Measurements from ENCODE around the gene B4GALT5.

Gene B4GALT5

GRCh38 chr20:49682278-49682677 is 31.4 kb downstream of the B4GALT5 start:
- no peak for DNase-seq (ENCODE audit: extremely low read depth, low read depth)
- TF ChIP-seq CTCF (IDR thresholded peaks at IDR 0.05; ENCODE audit: low read depth, low read length): no peak

GRCh38 chr20:49681850-49682216 is 31.8 kb downstream of the B4GALT5 start:
- no peak for DNase-seq (ENCODE audit: extremely low read depth, low read depth)
- TF ChIP-seq CTCF (IDR thresholded peaks at IDR 0.05; ENCODE audit: low read depth, low read length): no peak

GRCh38 chr20:49680484-49680883 is 33.2 kb downstream of the B4GALT5 start:
- DNase-seq (ENCODE audit: extremely low read depth, low read depth): no peak

GRCh38 chr20:49679634-49680033 is 34.0 kb downstream of the B4GALT5 start:
- TF ChIP-seq CTCF (IDR thresholded peaks at IDR 0.05; ENCODE audit: low read depth, low read length): no peak

More at GRCh38 chr20:49680484-49680883, 33.2 kb downstream of the B4GALT5 start:
- TF ChIP-seq CTCF (IDR thresholded peaks at IDR 0.05; ENCODE audit: low read depth, low read length): no peak

GRCh38 chr20:49677777-49678758 is 35.6 kb downstream of the B4GALT5 start:
- no peak for DNase-seq (ENCODE audit: extremely low read depth, low read depth)
- no peak for TF ChIP-seq CTCF (IDR thresholded peaks at IDR 0.05; ENCODE audit: low read depth, low read length)

More at GRCh38 chr20:49679634-49680033, 34.0 kb downstream of the B4GALT5 start:
- no peak for DNase-seq (ENCODE audit: extremely low read depth, low read depth)

- DNase-seq (ENCODE audit: extremely low read depth, low read depth): no peak
- no peak for TF ChIP-seq CTCF (IDR thresholded peaks at IDR 0.05; ENCODE audit: low read depth, low read length)
These were observed 36.9 kb downstream of the B4GALT5 start for GRCh38 chr20:49676581-49677291.

All from AG09319 (cell line).